ENCODE measurements around the gene PID1.

Gene PID1

GRCh38 chr2:229060147-229060546 lies 210.9 kb downstream of the PID1 start:
- DNase-seq: no peak

- no peak for DNase-seq
Measured at GRCh38 chr2:229059331-229060033, 211.6 kb downstream of the PID1 start.

GRCh38 chr2:229057976-229058553 lies 213.0 kb downstream of the PID1 start:
- no peak for DNase-seq

GRCh38 chr2:229054311-229054710 lies 216.8 kb downstream of the PID1 start:
- no peak for DNase-seq

GRCh38 chr2:229051798-229052197 lies 219.3 kb downstream of the PID1 start:
- DNase-seq: no peak

- DNase-seq: no peak
Measured at GRCh38 chr2:229050133-229050532, 221.0 kb downstream of the PID1 start.

GRCh38 chr2:229048134-229048533 lies 223.0 kb downstream of the PID1 start:
- no peak for DNase-seq

GRCh38 chr2:229045671-229046070 lies 225.4 kb downstream of the PID1 start:
- no peak for DNase-seq

- no peak for DNase-seq
Measured at GRCh38 chr2:229044581-229044980, 226.5 kb downstream of the PID1 start.

GRCh38 chr2:229043681-229044080 lies 227.4 kb downstream of the PID1 start:
- no peak for DNase-seq

GRCh38 chr2:229042349-229042748 lies 228.7 kb downstream of the PID1 start:
- DNase-seq: no peak

- no peak for DNase-seq
Measured at GRCh38 chr2:229041691-229042090, 229.4 kb downstream of the PID1 start.

- DNase-seq: no peak
Measured at GRCh38 chr2:229037621-229038020, 233.5 kb downstream of the PID1 start.

- no peak for DNase-seq
Measured at GRCh38 chr2:229033816-229034215, 237.3 kb downstream of the PID1 start.

- no peak for DNase-seq
Measured at GRCh38 chr2:229032608-229033234, 238.4 kb downstream of the PID1 start.

GRCh38 chr2:229027353-229028105 lies 243.6 kb downstream of the PID1 start:
- no peak for DNase-seq

- DNase-seq: no peak
Measured at GRCh38 chr2:229025653-229026052, 245.4 kb downstream of the PID1 start.

- DNase-seq: no peak
Measured at GRCh38 chr2:229022652-229023051, 248.4 kb downstream of the PID1 start.

- no peak for DNase-seq
Measured at GRCh38 chr2:229022071-229022470, 249.0 kb downstream of the PID1 start.

GRCh38 chr2:229009816-229010215 lies 261.3 kb downstream of the PID1 start:
- no peak for DNase-seq

GRCh38 chr2:229003256-229003655 lies 267.8 kb downstream of the PID1 start:
- no peak for DNase-seq

GRCh38 chr2:229001196-229001595 lies 269.9 kb downstream of the PID1 start:
- DNase-seq: no peak

GRCh38 chr2:228999326-228999725 lies 271.8 kb downstream of the PID1 start:
- no peak for DNase-seq

GRCh38 chr2:228988786-228989185 lies 282.3 kb downstream of the PID1 start:
- DNase-seq: no peak
